Keratinocyte (primary cell): ENCODE results near the gene DNPH1.

Experiments
- CTCF ChIP-seq, 3 experiments: IDR thresholded peaks in 1 of 3; conservative IDR thresholded peaks in 1 of 3; optimal IDR thresholded peaks in 1 of 3; 2 replicates in 2 of 3; 3 replicates in 1 of 3; pipeline versions ENCODE3 to v1.5.1; 2011; ENCODE audit warnings: low read length in 3 of 3, mild to moderate bottlenecking in 3 of 3, moderate library complexity in 2 of 3, control low read depth in 1 of 3, inconsistent platforms in 1 of 3; ENCODE audit not compliant: insufficient read depth in 2 of 3; ENCODE audit errors: extremely low read depth in 1 of 3
- EZH2 ChIP-seq: IDR thresholded peaks from one replicate; pipeline ENCODE4 v1.6.1; 2012; ENCODE audit warnings: inconsistent platforms, mild to moderate bottlenecking, low read length, moderate library complexity

- TF ChIP-seq EZH2 (peak; percentile 84), CTCF (optimal IDR thresholded peaks at IDR 0.05 in 1 of 3, IDR thresholded peaks at IDR 0.05 in 1 of 3, conservative IDR thresholded peaks at IDR 0.05 in 1 of 3; ENCODE audit: extremely low read depth in 1 of 3, insufficient read depth in 2 of 3, low read length in 3 of 3) (no peak)
Measured at GRCh38 chr6:43274916-43275597, 45.8 kb upstream of the DNPH1 start.
